Right hindlimb (tissue), 1 donor: ENCODE data around the gene IGFLR1.
A peak's percentile ranks its signal among the peaks of the same experiment; 100 is the strongest.

ENCODE experiments used
- DNase-seq: peaks from one replicate; pipeline ENCODE4 v3.0.0-alpha.2; 2018

IGFLR1 gene

DNA sequence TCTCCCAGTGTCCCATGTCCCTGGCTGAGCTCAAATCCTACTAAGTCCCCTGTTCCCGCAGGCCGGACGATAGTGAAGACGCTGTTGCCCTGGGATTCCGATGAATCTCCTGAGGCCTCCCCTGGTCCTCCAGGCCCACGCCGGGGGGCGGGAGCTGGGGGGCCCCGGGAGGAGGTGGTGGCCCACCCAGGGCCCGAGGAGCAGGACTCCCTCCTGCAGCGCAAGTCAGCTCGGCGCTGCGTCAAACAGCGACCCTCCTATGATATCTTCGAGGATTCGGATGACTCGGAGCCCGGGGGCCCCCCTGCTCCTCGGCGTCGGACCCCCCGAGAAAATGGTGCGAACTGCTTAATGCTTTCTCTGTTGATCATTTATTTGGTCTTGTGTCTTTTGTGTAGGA is 18.6 kb downstream of the IGFLR1 start:
- DNase-seq = no peak

DNA sequence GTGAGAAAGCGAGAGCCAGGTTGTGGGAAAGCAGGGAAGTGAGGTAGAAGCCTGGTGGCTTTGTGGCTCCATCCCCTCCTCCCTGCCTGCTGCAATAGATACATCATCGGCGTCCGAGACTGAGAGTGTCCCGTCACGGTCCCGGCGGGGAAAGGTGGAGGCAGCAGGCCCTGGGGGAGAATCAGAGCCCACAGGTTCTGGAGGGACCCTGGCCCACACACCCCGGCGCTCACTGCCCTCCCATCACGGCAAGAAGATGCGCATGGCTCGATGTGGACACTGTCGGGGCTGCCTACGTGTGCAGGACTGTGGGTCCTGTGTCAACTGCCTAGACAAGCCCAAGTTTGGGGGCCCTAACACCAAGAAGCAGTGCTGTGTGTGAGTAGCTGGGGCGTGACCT is 19.4 kb downstream of the IGFLR1 start:
- no peak for DNase-seq

DNA sequence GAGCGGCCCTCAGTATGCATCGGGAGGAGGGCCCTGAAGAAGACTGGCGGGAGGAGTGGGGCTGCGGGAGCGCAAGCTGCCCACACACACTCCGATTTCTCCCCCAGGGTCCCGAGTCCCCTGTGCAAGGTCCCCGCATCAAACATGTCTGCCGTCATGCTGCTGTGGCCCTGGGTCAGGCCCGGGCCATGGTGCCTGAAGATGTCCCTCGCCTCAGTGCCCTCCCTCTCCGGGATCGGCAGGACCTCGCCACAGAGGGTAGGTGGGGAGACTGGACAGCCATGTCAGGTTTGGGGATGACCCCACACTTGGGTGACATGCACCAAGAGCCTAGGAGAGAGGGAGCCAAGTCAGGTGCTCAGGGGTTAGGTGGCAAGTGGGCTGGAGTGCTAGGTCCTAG is 19.8 kb downstream of the IGFLR1 start:
- DNase-seq = no peak

DNA sequence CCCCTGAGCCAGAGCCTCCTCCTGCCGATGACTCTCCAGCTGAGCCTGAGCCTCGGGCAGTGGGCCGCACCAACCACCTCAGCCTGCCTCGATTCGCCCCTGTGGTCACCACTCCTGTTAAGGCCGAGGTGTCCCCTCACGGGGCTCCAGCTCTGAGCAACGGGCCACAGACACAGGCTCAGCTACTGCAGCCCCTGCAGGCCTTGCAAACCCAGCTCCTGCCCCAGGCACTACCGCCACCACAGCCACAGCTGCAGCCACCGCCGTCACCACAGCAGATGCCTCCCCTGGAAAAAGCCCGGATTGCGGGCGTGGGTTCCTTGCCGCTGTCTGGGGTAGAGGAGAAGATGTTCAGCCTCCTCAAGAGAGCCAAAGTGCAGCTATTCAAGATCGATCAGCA is 20.9 kb downstream of the IGFLR1 start:
- no peak for DNase-seq

DNA sequence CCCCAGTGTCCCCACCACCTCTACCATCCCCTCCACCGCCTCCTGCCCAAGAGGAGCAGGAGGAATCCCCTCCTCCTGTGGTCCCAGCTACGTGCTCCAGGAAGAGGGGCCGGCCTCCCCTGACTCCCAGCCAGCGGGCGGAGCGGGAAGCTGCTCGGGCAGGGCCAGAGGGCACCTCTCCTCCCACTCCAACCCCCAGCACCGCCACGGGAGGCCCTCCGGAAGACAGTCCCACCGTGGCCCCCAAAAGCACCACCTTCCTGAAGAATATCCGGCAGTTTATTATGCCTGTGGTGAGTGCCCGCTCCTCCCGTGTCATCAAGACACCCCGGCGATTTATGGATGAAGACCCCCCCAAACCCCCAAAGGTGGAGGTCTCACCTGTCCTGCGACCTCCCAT is 21.6 kb downstream of the IGFLR1 start:
- no peak for DNase-seq

DNA sequence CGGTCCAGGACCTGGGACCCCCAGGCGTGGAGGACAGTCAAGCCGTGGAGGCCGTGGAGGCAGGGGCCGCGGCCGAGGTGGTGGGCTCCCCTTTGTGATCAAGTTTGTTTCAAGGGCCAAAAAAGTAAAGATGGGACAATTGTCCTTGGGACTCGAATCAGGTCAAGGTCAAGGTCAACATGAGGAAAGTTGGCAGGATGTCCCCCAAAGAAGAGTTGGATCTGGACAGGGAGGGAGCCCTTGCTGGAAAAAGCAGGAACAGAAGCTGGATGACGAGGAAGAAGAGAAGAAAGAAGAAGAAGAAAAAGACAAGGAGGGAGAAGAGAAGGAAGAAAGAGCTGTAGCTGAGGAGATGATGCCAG is 22.1 kb downstream of the IGFLR1 start:
- no peak for DNase-seq

DNA sequence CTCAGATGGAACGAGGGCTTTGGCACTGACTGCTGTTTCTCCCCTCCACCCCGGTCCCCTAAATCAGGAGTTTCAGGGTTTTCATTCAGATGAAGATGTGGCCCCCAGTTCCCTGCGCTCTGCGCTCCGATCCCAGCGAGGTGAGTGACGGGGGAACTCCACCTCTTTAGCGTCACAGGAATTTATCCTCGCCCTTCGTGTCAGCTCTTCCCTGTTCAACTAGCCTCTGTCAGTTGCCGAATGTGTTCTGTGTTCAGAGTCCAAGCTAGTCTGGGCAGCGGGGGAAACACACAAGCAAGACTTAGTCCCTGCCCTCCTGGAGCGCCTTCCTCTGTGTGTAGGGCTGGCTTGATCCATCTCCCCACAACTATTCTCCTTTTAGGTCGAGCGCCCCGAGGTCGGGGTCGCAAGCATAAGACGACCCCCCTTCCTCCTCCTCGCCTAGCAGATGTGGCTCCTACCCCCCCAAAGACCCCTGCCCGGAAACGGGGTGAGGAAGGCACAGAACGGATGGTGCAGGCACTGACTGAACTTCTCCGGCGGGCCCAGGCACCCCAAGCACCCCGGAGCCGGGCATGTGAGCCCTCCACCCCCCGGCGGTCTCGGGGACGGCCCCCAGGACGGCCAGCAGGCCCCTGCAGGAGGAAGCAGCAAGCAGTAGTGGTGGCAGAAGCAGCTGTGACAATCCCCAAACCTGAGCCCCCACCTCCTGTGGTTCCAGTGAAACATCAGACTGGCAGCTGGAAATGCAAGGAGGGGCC is 22.7 kb downstream of the IGFLR1 start:
- no peak for DNase-seq

DNA sequence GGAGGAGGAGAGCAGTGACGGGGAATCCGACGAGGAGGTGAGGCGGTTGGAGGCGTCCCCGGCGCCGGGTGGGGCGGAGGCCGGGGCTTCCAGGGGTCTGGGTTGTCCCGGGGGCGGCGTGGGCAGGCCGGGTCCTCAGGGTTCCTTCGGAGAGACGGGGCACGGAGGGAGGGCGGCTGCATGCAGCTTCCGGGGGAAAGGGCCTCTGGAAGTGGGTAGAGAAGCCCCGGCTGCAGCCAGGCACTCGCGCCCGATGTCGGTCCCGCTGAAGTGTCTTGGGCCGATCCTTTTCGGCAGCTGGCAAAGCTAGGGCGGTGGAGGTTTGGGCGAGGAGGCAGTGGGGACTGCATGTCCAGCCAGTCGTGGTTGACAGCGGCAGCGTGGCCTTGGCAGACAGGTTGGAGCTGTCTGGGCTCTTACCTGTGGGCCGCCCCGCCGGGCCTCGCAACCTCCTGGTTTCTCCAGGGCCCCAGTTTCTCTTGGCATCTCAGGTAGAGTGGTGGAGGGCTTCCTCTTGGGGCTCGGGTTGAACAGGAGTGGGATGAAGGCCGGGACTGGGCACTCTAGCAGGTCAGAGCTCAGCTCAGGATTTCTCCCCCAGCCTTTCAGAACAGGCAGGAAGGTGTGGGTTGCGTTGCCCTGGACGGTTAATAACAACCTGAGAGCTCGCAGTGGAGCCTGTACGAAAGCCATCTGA is 23.8 kb downstream of the IGFLR1 start:
- DNase-seq = peak; percentile 57

DNA sequence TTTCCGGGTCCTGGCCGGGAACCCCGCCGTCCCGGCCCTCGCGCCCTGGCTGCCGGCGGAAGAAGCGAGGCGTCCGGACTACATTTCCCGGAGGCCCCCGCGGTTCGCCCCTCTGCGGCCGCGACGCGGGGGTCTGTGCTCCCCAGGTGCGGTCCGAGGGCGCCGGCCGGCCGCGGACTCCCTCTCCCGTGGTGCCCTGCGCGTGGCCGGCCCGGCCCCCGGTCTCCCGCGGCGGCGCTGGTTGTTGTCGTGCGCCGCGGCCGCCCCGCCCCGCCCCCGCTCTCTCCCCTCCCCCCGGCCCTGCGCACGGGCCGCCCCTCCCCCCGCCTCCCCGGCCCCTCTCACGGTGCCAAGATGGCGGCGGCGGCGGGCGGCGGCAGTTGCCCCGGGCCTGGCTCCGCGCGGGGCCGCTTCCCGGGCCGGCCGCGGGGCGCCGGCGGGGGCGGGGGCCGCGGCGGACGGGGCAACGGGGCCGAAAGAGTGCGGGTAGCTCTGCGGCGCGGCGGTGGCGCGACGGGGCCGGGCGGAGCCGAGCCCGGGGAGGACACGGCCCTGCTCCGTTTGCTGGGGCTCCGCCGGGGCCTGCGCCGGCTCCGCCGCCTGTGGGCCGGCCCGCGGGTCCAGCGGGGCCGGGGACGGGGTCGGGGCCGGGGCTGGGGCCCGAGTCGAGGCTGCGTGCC is 24.4 kb downstream of the IGFLR1 start, which contains the start of gene KMT2B:
TSS of gene KMT2B (plus strand) at position 339 of the 680 bp plus-strand sequence. CDS start at position 355, 16 bp downstream.
- DNase-seq = no peak

DNA sequence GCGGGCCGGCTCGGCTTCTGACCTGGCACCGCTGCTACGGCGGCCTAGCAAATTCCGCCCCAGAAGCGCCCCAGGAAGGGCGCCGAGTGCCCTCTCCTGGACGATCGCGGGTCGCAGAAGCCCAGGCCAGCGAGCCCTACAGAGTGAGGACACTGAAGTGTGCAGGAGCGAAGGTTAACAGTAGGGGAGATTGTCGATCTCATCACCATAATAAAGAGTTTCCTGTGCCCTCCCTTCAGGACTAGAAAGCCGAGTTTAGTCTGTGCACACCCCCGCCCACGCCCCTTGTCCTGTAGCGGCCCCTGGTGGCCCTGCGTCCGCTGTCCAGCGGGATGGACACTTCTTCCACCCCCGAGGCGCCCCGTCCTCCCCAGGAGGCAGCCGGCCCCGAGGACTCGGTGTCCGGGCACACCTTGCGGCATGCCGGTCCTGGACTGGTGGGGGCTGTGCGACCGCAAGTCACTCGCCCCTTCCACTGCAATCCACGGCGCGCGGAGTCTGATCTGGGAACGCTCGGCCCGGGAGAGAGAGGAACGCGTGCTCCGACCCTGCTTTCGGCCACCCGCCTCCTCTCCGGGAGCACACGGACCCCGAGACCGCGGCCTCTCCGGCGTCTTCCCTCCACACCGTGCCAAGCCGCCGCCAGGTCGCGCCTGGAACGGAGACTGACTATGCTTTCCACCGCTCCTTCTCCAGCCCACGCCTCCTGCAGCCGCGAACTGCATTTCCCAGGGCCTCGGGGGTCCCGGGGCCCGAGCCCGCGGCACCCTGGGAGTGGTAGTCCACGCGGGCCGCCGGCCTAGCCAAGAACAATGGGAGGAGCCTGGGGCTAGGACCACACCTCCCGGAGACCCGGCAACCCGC is 25.2 kb downstream of the IGFLR1 start:
- peak; percentile 98 for DNase-seq

DNA sequence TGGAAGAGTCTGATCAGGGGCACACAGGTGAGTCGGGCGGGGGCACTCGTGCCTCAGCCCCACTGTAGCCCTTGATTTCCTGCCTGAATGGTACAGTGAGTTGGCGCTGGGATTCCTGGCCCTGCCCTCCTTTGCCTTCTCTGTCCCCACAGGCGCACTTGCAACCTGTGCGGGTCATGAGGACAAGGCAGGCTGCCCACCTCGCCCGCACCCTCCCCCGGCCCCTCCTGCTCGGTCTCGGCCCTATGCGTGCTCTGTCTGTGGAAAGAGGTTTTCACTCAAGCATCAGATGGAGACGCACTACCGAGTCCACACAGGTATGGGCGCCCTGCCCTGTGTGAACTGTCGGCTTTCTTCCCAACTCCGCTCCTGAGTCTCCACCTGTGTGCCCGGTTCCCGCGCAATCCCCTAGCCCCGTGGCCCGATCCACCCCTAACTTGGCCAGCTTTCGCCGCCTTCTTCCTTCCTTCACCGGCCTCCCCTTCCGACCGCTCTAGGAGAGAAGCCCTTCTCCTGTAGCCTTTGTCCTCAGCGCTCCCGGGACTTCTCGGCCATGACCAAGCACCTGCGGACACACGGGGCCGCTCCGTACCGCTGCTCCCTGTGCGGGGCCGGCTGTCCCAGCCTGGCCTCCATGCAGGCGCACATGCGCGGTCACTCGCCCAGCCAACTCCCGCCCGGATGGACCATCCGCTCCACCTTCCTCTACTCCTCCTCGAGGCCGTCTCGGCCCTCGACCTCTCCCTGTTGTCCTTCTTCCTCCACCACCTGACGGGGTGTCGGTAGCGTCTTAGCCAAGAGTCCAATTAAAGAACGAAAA is 26.1 kb downstream of the IGFLR1 start:
- DNase-seq = no peak

DNA sequence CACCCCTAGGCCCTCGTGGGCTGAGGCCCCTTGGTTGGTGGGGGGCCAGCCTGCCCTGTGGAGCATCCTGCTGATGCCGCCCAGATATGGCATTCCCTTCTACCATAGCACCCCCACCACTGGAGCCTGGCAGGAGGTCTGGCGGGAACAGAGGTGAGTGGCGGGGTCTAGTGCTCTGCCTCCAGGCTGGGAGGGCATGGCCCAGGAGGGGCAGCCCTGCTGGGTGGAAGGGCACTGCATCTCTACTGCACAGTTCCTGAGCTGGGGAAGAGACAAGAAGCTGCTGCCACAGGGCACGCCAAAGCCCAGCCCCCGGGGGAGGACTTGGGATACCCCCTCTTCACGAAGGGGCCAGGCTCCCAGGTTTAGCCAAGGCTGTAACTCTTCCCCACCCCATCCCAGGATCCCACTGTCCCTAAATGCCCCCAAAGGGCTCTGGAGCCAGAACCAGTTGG is 26.9 kb downstream of the IGFLR1 start:
- no peak for DNase-seq

DNA sequence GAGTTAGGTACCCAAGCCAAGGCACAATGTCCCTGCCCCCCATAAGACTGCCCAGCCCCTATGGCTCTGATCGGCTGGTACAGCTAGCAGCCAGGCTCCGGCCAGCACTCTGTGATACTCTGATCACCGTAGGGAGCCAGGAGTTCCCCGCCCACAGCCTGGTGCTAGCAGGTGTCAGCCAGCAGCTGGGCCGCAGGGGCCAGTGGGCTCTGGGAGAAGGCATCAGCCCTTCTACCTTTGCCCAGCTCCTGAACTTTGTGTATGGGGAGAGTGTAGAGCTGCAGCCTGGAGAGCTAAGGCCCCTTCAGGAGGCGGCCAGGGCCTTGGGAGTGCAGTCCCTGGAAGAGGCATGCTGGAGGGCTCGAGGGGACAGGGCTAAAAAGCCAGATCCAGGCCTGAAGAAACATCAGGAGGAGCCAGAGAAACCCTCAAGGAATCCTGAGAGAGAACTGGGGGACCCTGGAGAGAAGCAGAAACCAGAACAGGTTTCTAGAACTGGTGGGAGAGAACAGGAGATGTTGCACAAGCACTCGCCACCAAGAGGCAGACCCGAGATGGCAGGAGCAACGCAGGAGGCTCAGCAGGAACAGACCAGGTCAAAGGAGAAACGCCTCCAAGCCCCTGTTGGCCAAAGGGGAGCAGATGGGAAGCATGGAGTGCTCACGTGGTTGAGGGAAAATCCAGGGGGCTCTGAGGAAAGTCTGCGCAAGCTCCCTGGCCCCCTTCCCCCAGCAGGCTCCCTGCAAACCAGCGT is 27.5 kb downstream of the IGFLR1 start:
- no peak for DNase-seq

DNA sequence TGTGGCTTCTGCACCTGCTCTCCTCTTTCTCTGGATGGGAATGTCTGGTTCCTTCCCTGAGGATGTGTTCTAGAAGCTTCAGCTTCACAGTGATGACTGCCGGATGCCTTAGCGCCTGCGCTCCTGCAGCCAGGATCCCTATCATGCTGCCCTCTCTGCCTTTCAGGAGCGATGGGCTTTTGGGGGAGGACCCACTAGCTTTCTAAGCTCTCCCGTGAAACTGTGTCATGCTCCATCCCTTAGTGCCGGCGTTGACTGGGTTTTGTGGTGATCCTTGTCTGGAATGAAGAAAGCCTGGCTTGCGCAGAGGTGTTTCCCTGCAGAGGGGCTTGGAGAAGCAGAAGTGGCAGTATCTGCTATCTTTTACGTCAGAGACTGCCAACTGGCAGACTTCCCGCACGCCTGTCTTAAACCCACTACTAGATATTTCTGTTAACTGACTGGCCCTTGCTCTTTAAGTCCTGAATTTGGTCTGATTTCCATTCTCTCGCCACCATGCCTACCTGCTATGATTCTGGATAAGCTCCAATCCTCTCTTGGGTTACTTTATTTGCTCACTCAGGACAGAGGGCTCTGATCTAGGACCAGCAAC is 28.3 kb downstream of the IGFLR1 start:
- no peak for DNase-seq

DNA sequence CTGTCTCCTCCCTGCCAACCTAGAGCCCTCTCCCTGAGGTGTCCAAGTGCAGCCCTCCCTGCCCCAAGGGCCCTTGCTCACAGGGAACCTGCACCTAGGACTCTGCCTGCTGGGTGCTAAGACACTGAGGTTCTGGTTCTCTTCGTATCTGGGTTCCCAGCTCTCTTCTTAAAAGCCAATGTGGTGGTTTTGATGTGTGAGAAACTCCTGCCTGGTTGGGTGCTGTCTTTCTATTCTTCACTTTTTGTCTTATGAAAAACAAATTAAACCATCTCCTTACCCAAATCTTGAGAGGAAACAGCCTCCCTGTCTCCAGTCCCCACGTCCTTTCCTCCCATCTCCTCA is 28.8 kb downstream of the IGFLR1 start:
- no peak for DNase-seq

DNA sequence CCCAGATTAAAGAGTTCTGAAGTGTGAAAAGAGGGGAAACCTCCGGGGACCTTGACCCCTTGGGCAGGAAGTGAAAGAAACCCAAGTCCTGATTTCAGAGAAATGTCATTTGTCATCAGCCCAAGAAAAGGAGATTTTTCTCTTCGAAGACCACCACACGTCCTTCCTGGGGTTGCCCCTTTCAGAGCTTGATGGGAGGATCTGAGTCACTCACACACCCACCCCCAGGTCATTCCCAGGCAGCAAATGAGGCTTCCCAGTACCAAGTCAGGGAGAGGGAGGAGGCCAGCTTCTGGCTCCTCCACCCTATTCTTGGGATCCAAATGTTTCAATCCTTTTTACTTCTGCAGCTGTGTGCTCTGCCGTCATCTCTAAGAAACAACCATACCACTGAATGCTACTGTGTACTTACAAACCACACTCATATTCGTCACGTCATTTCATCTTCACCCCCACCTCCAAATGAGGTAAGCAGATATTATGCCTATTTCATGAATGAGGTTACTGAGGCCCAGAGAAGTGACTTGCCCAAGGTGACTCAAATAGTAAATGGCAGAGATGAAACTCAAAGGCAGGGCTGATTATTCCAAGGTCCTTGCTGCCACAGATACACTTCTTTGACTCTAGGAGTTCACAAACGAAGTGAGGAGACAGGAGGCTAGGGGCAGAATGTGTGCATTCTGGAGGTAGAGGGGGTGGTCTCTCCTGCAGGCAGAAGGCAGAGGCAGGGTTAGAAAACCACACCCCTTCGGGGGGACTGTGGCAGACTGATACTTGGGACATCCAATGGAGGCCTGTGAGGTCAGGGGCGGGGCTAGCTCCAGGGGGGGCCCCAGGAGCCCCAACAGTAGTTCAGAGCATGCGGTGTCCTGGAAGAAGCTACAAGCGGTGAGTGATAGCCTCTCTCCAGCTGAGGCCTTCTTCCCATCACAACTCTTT is 29.4 kb downstream of the IGFLR1 start:
- DNase-seq = no peak

DNA sequence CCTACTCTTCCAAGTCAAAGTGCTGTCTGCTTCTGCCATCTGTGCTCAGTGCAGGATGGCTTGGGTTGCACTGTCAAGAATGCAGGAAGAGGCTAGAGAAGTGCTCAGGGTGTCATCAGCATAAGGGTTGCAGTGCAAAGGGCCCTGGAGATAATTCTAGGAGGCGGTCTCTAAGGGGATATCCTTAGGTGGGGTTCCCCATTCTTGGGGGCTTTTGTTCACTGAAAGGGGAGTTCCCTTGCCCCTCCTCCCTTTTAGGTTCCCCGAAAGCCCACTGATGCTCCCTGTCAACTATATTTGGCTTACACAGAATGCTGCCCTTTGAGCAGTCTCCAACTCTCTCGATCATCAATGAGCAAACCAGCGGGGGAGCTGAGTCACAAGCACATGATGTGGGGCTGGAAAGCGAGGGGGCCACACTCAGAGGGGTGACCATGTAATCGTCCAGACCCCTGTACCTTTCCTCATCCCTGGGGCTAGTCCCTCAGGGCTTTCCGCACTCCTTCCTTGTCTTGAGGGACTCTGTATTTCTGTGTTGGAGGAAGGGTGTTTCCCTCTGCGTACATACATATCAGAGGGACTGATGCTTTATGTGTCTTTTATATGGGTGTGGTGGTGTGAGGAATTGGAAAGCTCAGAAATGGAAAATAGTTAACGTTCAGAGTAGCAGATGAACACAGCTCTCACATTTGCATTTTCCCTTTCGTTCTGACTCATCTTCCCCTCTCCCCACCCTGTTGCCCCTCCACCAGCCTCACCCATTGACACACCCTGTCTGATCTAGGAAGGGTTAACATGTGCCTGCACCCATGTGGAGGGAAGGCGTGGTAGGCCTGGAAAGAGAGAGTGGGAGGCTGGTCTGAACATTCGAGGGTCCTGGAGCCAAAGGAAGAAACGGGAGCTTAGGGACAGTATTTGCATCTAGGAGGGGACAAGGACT is 31.2 kb downstream of the IGFLR1 start:
- DNase-seq = no peak

DNA sequence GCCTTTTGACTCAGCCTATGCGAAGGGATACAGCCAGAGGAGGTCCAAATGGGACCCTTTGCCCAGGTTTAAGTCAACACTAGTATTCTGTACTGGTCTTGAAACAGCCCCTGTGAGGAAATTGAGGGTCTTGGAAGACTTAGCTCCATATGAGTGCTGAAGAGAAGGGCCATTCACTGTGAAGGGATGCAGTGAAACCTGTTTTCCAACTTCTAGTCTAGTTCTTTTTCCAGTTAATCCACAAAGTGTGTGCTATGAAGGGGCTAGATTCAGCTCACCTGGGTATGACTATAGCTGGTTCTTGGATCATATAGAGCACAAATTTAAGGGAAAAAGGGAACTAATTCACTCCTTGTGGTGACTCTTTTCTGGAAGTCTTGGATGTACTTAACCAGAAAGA is 33.9 kb downstream of the IGFLR1 start:
- DNase-seq = no peak

DNA sequence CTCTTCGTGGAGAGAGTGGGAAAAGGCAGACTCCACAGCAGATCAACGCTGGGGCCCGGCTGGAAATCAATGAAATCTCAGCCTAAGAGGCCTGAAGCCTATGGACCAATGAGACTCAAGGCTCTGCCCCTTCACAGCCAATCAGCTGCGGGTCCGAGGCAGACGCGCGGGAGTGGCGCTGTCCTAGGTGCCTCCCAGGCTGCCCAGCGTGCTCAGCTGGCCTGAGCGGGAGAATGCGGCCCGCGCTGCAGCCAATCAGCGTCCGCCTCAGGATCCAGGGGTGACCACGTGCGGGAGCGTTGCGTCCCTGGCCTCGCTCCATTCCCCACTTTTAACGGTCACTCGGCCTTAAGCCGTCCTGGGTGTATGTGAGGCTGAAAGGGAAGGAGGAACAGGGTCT is 38.0 kb downstream of the IGFLR1 start, which contains the start of gene ZBTB32:
TSS of gene ZBTB32 (plus strand) at position 341 of the 400 bp plus-strand sequence. CDS start 10,069 bp downstream, outside the sequence.
- peak; percentile 58 for DNase-seq
